ENCODE data around the gene APELA.
"Not testable (repeated sequence)": the region's sequence is repeated elsewhere in the genome, so short reads cannot be mapped to it uniquely, and the experiment has no call there.

The APELA gene, protein sequence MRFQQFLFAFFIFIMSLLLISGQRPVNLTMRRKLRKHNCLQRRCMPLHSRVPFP

DNA sequence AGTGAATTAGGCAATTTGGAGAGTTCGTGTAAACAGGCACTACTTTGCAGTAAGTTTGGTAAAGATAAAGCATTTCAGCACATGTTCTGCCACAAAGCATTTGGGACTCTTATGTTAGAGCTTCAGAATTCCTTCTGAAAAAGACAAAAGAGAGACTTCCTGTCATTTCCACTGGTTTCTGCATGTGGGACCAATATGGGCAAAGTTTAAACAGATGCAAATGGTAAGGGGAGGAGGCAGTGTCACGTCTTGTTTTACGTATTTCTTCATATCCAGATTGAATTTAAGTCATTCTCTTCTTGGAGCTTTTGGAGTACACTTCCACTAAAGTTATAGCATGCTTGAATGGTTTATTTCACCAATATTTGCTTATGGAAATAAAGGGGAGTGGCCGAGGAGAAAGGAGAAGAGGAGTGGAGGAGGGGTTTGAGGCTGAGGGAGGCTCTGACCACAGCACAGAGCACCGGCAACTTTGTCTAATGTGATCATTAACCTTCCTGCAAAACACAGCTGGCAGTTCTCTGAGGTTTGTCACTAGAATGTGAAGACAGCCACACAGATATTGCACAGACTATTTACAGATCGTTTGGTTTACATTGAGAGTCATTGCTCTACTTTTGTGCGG lies at the start of gene APELA:
TSS of gene APELA (plus strand) at position 479 of the 625 bp plus-strand sequence. CDS start 154 bp downstream, outside the sequence.
- DNase-seq: no peak

DNA sequence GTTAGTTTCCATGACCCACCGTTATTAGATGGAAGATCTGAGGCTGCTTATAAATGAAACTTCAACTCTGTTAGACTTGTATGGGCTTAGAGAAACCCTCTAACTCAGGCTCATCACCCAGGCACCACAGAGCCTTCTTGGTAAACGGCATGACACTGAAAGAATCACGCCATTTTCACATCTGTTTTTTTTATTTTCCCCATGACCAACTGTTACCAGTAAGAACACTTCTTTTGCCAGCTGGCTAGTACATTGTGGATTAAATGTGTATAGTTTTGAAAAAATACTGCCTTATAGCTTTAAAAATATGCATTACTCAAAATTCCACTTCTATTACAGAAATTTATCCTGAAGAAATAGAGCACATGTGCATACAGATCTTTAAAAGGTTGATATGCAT lies 48.0 kb upstream of the APELA start:
- no peak for DNase-seq

DNA sequence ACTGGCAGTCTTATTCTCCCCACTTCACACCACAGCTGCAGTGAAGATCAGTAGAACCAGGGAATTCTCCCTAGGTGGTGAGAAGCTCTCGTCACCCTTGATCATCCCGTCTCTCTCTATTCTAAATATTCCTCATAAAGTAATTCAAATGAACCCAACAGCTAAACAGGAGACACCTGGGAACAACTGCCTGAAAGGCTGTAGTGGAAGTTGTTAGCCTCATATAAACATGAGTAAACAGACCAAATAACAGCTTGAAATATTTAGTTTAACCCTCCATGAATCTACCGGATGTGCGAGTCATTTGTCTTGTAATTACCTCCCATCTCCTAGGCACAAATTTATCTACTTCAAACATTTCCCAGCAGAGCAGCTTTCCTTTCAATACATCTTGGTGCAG lies 30.4 kb upstream of the APELA start:
- no peak for DNase-seq

DNA sequence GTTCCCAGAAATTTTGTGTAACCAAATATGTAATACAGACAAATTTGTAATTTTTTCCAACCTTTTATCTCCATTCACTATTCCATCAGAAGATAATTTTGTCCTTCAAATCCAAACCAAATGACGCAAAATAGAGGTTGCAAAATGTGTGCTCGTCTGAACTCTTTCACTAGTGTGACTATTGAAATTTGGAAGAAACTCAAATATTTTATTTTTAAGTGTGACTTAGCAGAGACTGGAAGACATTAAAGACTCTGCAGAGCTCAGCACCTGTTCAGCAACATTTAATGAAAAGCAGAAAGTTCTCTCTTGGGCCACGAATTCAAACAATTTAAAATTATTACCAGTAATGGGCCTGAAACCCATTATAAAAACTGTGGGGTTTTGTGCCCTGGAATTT lies 30.0 kb upstream of the APELA start:
- DNase-seq: no peak

DNA sequence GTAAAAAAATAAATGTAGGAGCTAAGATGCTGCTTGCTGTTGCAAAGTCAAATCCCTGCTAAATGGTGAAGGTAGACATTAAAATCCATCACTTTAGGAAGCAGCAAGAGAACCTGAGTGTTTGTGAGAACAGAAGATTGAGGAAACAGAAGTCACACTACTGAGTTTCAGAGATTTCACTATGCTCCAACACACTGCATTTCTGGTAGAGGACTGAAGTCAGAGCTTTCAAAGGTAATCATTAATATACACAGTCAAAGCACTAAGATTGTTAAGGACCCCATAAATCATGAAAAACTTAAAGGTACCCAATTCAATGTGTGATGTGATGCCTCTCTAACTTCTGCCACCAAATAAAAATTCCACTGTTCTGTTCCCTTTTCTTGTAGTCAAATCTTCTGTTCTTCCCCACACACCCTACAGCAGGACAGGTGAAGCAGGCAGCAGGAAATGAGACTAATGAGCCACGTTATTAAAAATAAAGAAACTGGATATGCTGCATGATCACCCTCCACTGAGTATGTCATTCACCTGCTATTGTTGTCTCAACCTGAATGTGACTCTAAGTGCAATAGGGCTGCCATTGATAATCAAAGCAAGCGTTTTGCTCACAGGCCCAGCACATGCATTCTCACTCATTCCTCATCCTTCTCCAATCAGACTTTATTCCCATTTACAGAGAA lies 28.9 kb upstream of the APELA start:
- no peak for DNase-seq

DNA sequence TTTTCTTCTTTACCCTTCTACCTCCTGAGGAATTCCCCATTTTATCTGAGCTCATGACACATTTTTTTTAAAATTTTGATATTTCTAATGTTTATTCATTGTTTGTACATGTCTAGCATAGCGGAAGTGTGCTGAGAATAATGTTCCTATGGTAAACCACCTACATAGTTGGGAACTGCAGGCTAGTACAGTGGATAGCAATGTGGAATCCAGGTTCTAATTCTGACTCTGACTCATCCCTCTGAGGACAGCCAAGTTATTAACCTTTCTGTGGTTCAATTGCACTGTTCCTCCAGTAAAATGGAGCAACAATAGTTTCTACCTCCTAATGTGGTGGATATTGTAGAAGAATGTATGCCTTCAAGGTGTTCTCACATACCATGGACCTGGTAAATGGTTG lies 20.6 kb upstream of the APELA start:
- DNase-seq: no peak

DNA sequence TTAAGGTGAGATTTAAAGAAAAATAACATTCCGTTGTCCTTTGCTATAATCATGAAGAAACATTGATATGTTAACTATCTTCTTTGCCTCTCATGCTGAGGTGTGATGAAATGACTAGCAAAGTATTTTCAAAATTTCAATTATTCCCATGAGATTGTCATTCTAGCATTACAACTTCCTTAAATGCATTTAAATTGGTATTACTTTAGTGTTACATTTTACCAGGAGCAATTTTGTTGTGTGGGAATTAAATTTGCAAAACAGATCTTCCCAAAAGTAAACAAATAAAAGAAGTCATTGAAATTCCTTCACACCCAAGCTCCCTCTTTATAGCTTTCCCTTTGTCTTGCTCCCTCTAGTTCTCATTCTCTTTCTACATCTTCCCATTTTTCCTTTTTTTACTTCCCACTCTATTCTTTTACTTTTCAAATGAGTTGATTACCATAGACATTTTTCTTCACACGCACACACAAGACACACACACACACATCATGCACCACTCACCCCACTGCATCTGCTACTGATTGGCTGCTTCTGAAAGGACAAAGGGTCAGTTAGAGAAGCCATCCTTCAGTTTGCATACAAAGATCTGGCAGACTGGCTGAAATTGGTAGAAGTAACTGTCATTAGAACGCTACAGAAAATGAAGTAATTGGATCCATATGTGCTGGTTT lies 10.0 kb upstream of the APELA start:
- DNase-seq: no peak

DNA sequence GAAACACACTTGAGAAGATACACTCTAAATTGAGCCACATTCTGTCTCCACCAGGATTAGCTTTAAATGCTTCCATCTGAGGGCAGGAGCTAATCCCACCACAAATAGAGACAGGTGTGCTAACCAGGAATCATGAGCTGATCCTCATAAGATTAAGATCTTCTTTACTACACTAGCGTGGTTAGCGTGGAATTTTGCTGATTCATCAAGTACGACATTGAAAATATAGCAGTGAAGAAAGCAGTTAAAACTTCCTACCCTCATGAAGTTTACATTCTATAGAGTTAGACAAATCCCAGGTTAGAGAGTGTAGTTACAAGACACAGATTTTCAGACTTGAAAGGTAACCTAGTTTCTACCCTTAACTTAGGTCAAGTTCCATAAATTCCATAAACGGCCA lies 5.3 kb upstream of the APELA start:
- DNase-seq: no peak

DNA sequence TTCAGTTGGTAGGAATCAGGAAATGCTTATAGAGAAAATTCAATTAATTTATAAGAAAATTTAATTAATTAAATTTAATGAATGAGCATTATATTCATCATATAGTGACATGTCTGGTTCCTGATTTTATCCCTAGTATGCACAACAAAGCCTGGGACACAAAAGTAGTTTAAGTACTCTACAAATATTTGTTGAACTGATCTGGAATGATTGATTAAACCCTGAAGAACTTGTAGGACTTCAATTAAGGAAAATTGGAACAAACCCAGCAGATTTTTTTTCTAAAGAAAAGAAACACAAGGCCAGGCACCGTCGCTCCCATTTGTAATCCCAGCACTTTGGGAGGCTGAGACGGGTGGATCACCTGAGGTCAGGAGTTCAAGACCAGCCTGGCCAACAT lies 4.5 kb upstream of the APELA start:
- no peak for DNase-seq

DNA sequence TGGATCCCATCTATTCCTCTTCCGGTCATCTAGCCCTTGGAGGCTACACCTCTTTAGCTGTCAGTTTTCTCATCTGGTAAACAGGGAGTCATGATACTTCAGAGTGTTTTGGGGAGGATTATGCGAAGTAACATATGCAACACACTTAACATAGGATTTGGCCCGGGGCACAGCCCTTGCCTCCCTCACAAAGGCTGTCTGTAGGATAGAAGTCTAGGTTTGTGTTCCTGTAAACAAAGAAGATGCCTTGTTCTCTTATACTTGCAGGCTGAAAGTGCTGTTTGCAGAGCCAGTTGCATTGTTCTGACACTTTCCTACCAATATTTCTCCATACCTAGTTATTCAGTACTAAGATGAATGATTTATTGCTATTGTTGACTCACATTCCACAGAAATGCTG lies 2.2 kb upstream of the APELA start:
- DNase-seq: no peak

DNA sequence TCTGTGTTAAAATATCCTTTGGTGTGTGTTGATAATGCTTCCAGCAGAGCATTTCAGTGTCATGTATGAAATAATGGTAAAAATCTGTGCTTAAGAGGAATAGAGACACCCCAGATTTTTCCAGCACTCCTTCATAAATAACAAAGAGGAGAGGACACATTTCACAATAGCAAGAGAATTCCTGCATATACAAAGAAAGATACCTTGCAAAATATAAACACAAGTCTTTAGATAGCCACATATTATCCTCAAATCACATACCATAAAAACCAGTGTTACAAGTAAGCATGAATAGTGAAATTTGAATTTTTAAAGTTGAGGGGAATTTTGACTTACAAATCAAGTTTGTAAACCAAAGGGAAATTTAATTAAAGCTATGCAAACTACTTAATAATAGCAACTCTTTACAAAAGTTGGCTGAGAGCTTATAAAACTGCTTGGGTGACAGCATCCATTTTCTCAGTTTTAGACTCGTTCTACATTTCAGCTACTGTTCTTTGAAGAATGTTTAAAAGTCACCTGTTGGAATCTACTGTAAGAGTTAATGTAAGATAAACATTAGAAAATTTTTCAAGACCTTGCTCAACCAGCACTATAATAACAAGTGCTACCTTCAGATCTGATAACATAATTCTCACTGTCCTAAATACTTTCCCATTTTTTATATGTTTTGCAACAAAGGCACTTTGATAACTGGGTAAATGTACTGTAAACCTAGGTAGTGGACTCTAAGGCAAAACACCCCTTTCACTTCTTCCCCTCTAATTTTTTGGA lies 3.7 kb downstream of the APELA start:
- DNase-seq: no peak

DNA sequence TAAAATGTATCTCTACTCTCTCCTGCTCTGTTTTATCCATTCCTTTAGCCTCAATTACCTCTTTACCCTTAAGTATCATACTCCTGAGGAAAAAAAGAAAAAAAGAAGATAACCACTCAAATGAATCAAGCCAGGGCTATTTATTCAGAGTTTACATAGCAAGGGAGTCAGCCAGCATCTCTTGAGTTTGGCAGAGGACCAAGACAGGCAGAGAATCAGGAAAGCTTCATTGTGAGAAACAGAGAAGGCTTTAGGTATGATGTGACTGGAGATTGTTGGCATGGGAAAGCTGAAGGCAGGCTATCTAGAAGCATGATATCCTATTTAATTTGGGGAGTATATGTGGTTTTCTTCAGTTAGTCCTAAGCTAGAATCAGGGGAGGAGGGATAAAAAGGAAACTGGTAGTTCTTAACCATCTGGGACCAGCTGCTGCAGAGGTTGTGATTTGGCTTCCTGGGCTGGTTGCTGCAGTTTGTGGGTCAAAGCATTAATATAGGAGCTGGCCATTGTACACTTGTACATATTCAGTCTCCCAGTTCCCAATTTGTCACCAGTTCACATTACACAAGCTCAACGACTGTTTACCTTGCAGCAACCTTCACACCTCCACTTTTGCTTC lies 11.2 kb downstream of the APELA start:
- DNase-seq: no peak

DNA sequence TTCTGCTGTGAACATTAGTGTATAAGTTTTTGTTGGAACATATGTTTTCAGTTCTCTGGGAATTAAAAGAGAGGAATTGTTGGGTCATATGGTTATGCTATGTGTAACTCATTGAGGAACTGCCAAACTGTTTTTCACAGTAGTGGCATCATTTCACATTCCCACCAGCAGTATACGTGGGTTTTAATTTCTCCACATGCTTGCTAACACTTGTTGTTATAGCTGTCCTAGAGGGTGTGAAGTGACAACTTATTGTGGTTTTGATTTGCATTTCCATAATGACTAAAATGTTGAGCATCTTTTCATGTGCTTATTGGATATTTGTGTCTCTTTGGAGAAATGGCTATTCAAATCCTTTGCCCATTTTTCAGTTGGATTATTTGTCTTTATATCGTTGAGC lies 13.7 kb downstream of the APELA start:
- no peak for DNase-seq

DNA sequence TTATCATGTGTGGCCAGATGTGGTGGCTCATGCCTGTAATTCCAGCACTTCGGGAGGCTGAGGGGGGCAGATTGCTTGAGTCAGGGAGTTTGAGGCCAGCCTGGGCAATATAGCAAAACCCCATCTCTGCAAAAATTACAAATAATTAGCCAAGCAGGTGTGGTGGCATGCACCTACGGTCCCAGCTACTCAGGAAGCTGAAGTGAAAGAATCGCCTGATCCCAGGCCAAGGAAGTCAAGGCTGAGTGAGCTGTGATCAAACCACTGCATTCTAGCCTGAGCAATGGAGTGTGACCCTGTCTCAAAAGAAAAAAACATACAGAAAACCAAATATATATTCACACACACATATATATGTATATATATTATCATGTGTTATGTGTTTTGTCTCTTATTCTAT lies 15.0 kb downstream of the APELA start:
- no peak for DNase-seq

DNA sequence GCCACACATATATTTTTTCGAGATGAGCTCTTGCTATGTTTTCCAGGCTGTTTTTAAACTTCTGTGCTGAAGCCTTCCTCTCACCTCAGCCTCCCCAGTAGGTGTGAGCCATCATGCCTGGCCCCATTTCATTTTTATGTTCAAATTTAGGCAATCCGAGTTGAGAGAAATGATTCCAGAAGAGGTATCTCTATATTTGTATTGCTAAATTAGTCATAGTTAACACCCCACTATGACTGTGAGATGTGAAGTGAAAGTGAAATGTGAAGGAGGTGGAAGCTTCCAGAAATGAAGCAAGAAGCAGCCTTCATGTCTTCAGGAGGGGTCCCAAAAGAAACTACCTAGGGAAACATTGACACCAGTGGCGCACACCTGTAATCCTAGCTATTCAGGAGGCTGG lies 17.7 kb downstream of the APELA start:
- no peak for DNase-seq

DNA sequence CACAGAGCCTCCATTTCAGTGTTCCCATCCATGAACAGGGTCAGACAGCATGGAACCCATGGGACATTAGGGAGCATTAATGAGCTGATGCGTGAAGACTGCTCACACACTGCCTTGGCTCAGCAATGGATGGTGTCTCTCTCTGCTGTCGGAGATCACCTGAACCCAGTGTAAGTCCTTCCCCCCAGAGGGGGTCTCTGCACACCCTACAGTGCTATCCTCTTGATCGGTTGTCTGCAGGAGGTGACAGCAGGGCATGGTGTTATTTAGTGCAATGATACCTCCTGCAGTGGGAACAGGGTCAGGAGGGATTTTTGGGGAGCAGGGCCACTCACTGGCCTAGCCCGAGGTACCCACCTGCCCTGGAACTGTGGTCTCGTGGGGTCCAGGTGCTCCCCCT lies 25.6 kb downstream of the APELA start:
- no peak for DNase-seq

DNA sequence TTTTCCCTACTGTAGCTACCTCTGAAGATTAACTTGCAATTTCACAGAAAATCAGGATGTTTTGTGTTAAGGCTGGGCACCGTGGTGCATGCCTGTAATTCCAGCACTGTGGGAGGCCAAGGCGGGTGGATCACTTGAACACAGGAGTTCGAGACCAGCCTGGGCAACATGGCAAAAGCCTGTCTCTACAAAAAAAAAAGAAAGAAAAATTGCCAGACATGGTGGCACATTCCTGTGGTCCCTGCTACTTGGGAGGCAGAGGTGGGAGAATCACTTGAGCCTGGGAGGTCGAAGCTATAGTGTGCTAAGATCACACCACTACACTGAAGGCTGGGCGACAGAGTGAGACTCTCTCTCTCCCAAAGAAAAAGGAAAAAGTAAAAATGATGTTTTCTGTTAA lies 27.4 kb downstream of the APELA start:
- DNase-seq: no peak

DNA sequence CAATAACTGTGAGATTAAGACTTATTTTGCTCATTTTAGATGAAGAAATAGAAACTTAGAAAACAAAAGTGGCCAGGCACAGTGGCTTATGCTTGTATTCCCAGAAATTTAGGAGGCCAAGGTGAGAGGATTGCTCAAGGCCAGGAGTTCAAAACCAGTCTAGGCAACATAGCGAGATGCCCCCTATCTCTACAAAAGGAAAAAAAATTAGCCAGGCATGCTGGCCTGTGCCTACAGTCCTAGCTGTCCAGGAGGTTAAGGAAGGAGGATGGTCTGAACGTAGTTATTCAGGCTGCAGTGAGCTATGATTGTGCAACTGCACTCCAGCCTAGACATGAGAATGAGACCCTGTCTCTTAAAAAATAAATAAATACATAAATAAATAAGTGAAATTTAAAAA lies 28.0 kb downstream of the APELA start:
- no peak for DNase-seq

DNA sequence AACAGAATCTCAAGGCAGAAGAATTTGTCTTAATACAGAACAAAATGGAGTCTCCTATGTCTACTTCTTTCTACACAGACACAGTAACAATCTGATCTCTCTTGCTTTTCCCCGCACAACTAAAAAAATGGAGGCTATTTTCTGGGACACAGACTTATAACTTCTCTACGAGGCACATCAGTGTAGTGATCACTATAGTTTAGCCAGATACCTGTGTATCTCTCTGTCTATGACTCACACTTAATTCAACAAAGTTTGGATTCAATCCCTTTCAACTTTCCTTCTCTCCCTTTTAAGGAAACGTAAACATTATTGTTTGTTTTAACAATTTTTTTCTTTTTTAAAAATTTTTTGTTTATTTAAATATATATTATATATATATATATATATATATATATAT lies 29.4 kb downstream of the APELA start:
- no peak for DNase-seq

DNA sequence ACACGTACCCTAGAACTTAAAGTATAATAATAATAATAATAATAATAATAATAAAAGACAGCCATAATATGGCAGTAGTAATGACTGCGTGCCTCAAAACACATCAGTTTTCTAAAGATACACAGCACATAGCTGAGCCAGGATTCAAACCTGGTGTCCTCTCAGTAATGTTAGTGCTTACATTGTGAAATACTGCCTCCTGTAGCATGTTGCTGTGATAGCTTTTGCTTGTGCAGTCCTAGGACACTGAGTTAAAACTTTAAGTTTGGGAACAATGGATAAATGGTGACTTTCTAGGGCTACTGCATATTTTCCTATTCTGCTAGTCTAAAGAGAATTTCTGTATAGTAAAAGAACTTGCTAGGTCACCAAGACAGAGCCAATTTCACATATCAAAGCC lies 36.5 kb downstream of the APELA start:
- not testable (repeated sequence) for DNase-seq

DNA sequence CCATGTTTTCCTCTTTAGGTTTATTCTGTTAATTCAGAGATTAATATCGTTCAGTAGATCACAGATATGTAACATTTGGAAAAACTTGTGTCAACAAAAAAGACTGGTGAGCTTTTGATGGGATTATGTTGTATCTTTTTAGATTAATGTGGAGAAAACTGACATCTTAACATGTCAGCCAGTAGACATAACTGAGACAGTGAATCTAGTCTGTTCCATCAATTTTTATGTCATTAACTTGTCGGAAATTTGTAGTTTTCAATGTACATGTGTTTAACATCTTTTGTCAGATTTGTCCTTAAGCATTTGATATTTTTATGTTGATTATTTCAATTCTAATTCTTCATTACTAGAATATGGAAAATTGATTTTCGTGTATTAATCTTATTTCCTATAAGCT lies 42.0 kb downstream of the APELA start:
- DNase-seq: no peak

DNA sequence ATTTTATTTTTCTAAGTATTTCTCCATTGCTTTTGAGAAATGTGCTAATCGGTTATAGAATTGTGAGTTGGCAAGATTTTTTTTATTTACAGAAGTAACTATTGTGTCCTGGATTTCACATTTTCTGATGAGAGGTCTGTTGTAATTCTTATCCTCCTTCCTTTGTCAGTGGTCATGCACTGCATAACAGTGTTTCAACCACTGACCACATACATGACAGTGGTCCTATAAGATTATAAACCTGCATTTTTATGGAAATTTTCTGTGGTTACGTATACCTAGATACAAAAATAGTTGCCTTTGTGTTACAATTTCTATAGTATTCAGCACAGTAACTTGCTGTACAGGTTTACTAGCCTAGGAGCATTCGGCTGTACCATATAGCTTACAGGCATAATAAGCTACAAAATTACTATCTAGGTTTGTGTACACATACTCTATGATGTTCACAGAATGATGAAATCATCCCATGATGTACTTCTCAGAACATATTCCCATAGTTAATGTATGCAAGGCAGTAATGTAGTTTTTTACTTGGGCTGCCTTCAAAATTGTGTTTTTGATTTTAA lies 47.8 kb downstream of the APELA start:
- DNase-seq: no peak

DNA sequence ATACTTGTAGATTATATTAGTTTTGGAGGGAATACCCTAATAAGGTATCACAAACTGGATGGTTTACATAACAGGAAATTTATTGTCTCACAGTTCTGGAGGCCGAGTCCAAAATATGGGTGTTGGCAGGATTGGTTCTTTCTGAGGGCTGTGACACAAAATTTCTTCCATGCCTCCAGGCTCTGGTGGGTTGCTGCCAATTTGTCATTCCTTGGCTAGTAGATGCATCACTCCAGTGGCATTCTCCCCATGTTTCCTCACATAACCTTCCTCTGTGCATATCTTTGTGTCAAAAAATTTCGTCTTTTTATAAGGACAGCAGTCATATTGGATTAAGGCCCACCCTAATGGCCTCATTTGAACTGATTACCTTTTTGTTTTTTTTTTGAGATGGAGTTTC lies 49.3 kb downstream of the APELA start:
- no peak for DNase-seq
